Measurements from ENCODE around the gene CTDNEP1.

Gene CTDNEP1

GRCh38 chr17:7243453-7243729 is 8.1 kb downstream of the CTDNEP1 start:
- no peak for DNase-seq (ENCODE audit: low spot score)
- no peak for TF ChIP-seq CTCF (IDR thresholded peaks at IDR 0.05)
- H3K27ac ChIP-seq: peak overlapping the region; percentile 99 to 100
- H3K4me3 ChIP-seq: peak overlapping the region; percentile 98

GRCh38 chr17:7242717-7243452 is 8.6 kb downstream of the CTDNEP1 start:
- Histone ChIP-seq H3K27ac (peak overlapping the region; percentile 99 to 100), H3K4me3 (peak overlapping the region; percentile 98)
- peak; percentile 96 for DNase-seq (ENCODE audit: low spot score)
- no peak for TF ChIP-seq CTCF (IDR thresholded peaks at IDR 0.05)

GRCh38 chr17:7241783-7242716 is 9.5 kb downstream of the CTDNEP1 start, which contains the start of gene GABARAP:
TSS of gene GABARAP (minus strand) at chr17:7242449. CDS start at chr17:7242330, 119 bp downstream.
- DNase-seq (ENCODE audit: low spot score): peak; percentile 95
- Histone ChIP-seq H3K27ac (peak within 1 kb of the TSS; percentile 99 to 100), H3K4me3 (peak within 1 kb of the TSS; percentile 98)
- TF ChIP-seq CTCF (IDR thresholded peaks at IDR 0.05): no peak

- no peak for TF ChIP-seq CTCF (IDR thresholded peaks at IDR 0.05)
- DNase-seq (ENCODE audit: low spot score): no peak
- peak overlapping the region; percentile 99 to 100 for H3K27ac ChIP-seq
- H3K4me3 ChIP-seq: peak overlapping the region; percentile 98
Observed at GRCh38 chr17:7241090-7241733, 10.3 kb downstream of the CTDNEP1 start.

- no peak for TF ChIP-seq CTCF (IDR thresholded peaks at IDR 0.05)
- H3K4me3 ChIP-seq: peak overlapping the region; percentile 98
- peak overlapping the region; percentile 99 to 100 for H3K27ac ChIP-seq
- no peak for DNase-seq (ENCODE audit: low spot score)
Observed at GRCh38 chr17:7240375-7240774, 11.2 kb downstream of the CTDNEP1 start.

- no peak for TF ChIP-seq CTCF (IDR thresholded peaks at IDR 0.05)
Observed at GRCh38 chr17:7239091-7240027, 12.2 kb downstream of the CTDNEP1 start, which contains the start of gene PHF23. TSS of gene PHF23 (minus strand) at chr17:7239457. CDS start at chr17:7239279, 178 bp downstream.

More at GRCh38 chr17:7239091-7240027, 12.2 kb downstream of the CTDNEP1 start, which contains the start of gene PHF23:
- Histone ChIP-seq H3K27ac (peak within 1 kb of the TSS; percentile 99 to 100), H3K4me3 (peak within 1 kb of the TSS; percentile 100)
- DNase-seq (ENCODE audit: low spot score): peak; percentile 100

Measured in coronary artery (tissue), 2 donors.